A549 (cell line): Measurements from ENCODE around the gene KIAA0753. TPM values are rescaled to one million over a fixed set of nuclear protein-coding genes. Genes with fewer than 3 reads are reported as not detected.
"Not testable (repeated sequence)": the region's sequence is repeated elsewhere in the genome, so short reads cannot be mapped to it uniquely, and the experiment has no call there.

Experiments used
- ATAC-seq, 2 experiments: fragments of 200-7000 bp in 1 of 2; fragments of >200 bp in 1 of 2; cut with Nextera tagmentation in 1 of 2; cut with Tn5 transposase in 1 of 2; 3 replicates each; pipeline versions ENCODE4 v1.8.0 to v1.9.1; 2018 to 2020; ENCODE audit warnings: mild to moderate bottlenecking in 1 of 2, moderate library complexity in 1 of 2
- CTCF ChIA-PET: fragments of 300-600 bp; sonication (Branson Sonifier 250); formaldehyde crosslinking; extraction: SDS; loops from one replicate; lab custom pipeline; 2021; ENCODE audit warnings: antibody characterized with exemption, inconsistent platforms; lab: Yijun Ruan, JAX
- POLR2A ChIA-PET: fragments of 350-600 bp; formaldehyde crosslinking; extraction: SDS; loops from one replicate; lab custom pipeline; 2021; ENCODE audit warnings: antibody characterized with exemption, inconsistent platforms; lab: Yijun Ruan, JAX
- DNase-seq, 2 experiments: peaks; one replicate each; pipeline versions ENCODE4 v3.0.0 to v3.0.0-alpha.2; 2011 to 2016; ENCODE audit warnings: low read depth in 1 of 2, low spot score in 1 of 2
- FAIRE-seq: peaks from 2 replicates; lab custom pipeline; 2011; peaks lifted over from hg19 to GRCh38; lab: Jason Lieb, UNC
- H3K27ac ChIP-seq, 2 experiments: fragments of >200 bp; sonication (Bioruptor Twin); formaldehyde crosslinking; 3 replicates each; pipeline ENCODE4 v1.5.1; 2016 to 2017
- H3K4me1 ChIP-seq: fragments of >200 bp; sonication (Bioruptor Twin); formaldehyde crosslinking; 3 replicates; pipeline ENCODE4 v1.6.1; 2016
- H3K4me2 ChIP-seq: fragments of >200 bp; sonication (Bioruptor Twin); formaldehyde crosslinking; 3 replicates; pipeline ENCODE4 v1.6.1; 2016
- H3K4me3 ChIP-seq: fragments of >200 bp; sonication (Bioruptor Twin); formaldehyde crosslinking; 3 replicates; pipeline ENCODE4 v1.5.1; 2016
- H3K9me3 ChIP-seq: fragments of >200 bp; sonication (Bioruptor Twin); formaldehyde crosslinking; 3 replicates; pipeline ENCODE4 v1.6.1; 2016
- BHLHE40 ChIP-seq: IDR thresholded peaks from 2 replicates; pipeline ENCODE4 v1.6.1; 2012; ENCODE audit warnings: low read depth, low read length, inconsistent platforms
- CHD2 ChIP-seq: fragments of 150-350 bp; IDR thresholded peaks from 2 replicates; pipeline ENCODE4 v1.6.1; 2014; ENCODE audit warnings: low read length; ENCODE audit not compliant: partially characterized antibody
- EHMT2 ChIP-seq: fragments of 200-600 bp; sonication (generic); IDR thresholded peaks from 2 replicates; pipeline ENCODE4 v1.6.1; 2016; ENCODE audit warnings: antibody characterized with exemption, low read depth, mild to moderate bottlenecking, moderate library complexity
- EP300 ChIP-seq, 2 experiments: fragments of >200 bp; sonication (Bioruptor Twin); formaldehyde crosslinking; IDR thresholded peaks; 2 replicates in 1 of 2; 3 replicates in 1 of 2; pipeline ENCODE4 v1.6.1; 2016 to 2017
- GATA3 ChIP-seq: IDR thresholded peaks from 2 replicates; pipeline ENCODE4 v1.6.1; 2012; ENCODE audit warnings: borderline replicate concordance
- HEYL ChIP-seq: fragments of 250-450 bp; sonication (Bioruptor Pico); IDR thresholded peaks from 2 replicates; pipeline ENCODE4 v1.8.0; 2021; ENCODE audit warnings: mild to moderate bottlenecking, moderate library complexity
- HOXB13 ChIP-seq: fragments of 250-450 bp; sonication (Bioruptor Pico); IDR thresholded peaks from 2 replicates; pipeline ENCODE4 v1.5.0; 2020; ENCODE audit warnings: low read depth, mild to moderate bottlenecking, moderate library complexity
- KDM1A ChIP-seq: fragments of 200-600 bp; sonication (generic); IDR thresholded peaks from 2 replicates; pipeline ENCODE4 v1.6.1; 2016; ENCODE audit warnings: low read depth, mild to moderate bottlenecking
- MAFK ChIP-seq: fragments of 450-650 bp; IDR thresholded peaks from 2 replicates; pipeline ENCODE4 v1.6.1; 2014; ENCODE audit not compliant: partially characterized antibody
- POLR2AphosphoS2 ChIP-seq: conservative IDR thresholded peaks from 2 replicates; pipeline ENCODE4 v1.6.1; 2012; ENCODE audit warnings: low read length, improper control_type of control experiment, inconsistent platforms
- ZNF302 ChIP-seq: fragments of 250-450 bp; sonication (Bioruptor Pico); IDR thresholded peaks from 2 replicates; pipeline ENCODE4 v1.9.0; 2021; ENCODE audit warnings: inconsistent platforms, mild to moderate bottlenecking, moderate library complexity
- WGBS: methylation state at CpG from one replicate; pipeline ENCODE4 v1.1.6; 2017; ENCODE audit errors: missing lambda C conversion rate; 5-methylcytosine and 5-hydroxymethylcytosine counted together
- polyA plus RNA-seq, 4 experiments: library from polyadenylated mRNA; depleted of rRNA in 3 of 4; stranded (reverse); fragments of >200 nt; fragmentation: RNase III in 1 of 4; extraction: RNeasy Plus Mini Kit Qiagen cat#74134 plus additional on column Dnase treatment in 1 of 4; gene quantifications; 2 replicates in 3 of 4; 3 replicates in 1 of 4; pipeline ENCODE4 v1.2.3, GENCODE V29; 2011 to 2017
- TF ChIP-seq, protein P1 (sequence below): IDR thresholded peaks from 2 replicates; pipeline ENCODE4 v1.6.1; 2012
- TF ChIP-seq, protein P2 (sequence below): fragments of >200 bp; sonication (Bioruptor Twin); formaldehyde crosslinking; IDR thresholded peaks from 2 replicates; pipeline ENCODE4 v1.6.1; 2016
- TF ChIP-seq, protein P3 (sequence below): fragments of 150-350 bp; IDR thresholded peaks from 2 replicates; pipeline ENCODE4 v1.6.1; 2014; ENCODE audit warnings: low read depth, mild to moderate bottlenecking, low read length

KIAA0753 gene
- polyA plus RNA-seq, 2 of the 4 experiments (the other 2 are of a cell fraction): 13.6 to 15.2 TPM

- FAIRE-seq: no peak
- no peak for DNase-seq
- no peak overlapping the region for H3K4me2 ChIP-seq
Measured at GRCh38 chr17:6574687-6575595, 65.6 kb downstream of the KIAA0753 start.

DNA sequence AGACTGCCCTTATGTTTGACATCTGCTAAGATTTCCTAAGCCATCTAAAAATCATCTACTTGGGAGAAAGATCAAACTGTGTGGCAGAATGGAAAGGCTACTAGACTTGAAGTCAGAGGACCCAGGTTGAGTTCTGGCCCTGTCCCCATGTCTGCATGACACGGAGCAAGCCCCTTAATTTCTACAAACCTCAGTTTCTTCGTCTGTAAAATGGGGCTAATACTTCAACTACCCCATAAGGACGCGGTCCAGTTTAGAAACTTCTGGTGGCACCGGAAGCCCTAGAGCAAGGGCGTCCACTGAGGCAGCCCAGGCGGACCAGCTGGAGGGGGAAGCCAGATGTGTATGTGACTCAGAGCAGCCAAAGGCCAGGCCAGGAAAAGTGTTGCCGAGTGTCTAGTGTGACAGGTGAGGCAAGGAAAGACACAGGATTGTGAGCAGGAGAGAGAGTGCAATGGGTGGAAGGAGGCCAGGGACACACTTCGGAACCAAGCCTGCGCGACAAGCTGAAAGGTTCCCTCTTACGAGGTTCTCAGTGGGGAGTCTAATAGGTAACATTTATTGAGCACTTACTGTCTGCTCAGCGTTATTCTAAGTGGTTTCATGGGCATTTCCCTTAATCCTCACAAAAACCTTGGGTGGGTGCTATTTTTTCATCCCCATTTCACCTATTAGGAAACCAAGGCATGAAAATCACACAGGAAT lies 66.4 kb downstream of the KIAA0753 start:
- no peak overlapping the region for H3K4me3 ChIP-seq
- FAIRE-seq: no peak
- no peak for TF ChIP-seq HOXB13 (CRISPR knock-in tag)
- peak; percentile 74 for TF ChIP-seq MAFK
- TF ChIP-seq, all 56 proteins: peak for 1
- WGBS: 85% methylated on average over 13 of the region's 13 CpGs
- ChIA-PET POLR2A (interaction anchor here (0.6 kb wide), 1 partner anchor 67 kb away, joined by 6 read pairs; no protein-coding TSS in a partner anchor), CTCF (interaction anchor here (1.5 to 7.9 kb wide), 2 partner anchors 9 to 102 kb away, joined by 3 to 46 read pairs; no protein-coding TSS in a partner anchor)
- Histone ChIP-seq H3K4me1 (0 out of 3 replicates have a peak, but pooled peaks cover 5% of the 10 kb centered on the region), H3K4me2 (no peak overlapping the region), H3K9me3 (no peaks in the 10 kb centered on the region), H3K27ac (no peak overlapping the region)
- no peak for DNase-seq
- ATAC-seq: no peak

More at GRCh38 chr17:6574687-6575595, 65.6 kb downstream of the KIAA0753 start:
- Histone ChIP-seq H3K4me3 (no peak overlapping the region), H3K4me1 (no peaks in the 10 kb centered on the region), H3K27ac (no peak overlapping the region), H3K9me3 (no peaks in the 10 kb centered on the region)
- TF ChIP-seq HOXB13 (CRISPR knock-in tag) (no peak), GATA3 (no peak), BHLHE40 (no peak), KDM1A (no peak), CHD2 (no peak), HEYL (no peak), ZNF302 (CRISPR knock-in tag) (no peak), EP300 (IDR thresholded peaks at IDR 0.05) (no peak), EHMT2 (no peak)
- WGBS: 91% methylated on average over 23 of the region's 23 CpGs
- peak in 1 of 2 experiments; percentile 28; a peak in 1 of 6 replicates for ATAC-seq
- POLR2A ChIA-PET: interaction anchor here (0.6 kb wide), 1 partner anchor 68 kb away, joined by 6 read pairs; no protein-coding TSS in a partner anchor
- CTCF ChIA-PET: interaction anchor here (7.9 kb wide), 1 partner anchor 102 kb away, joined by 46 read pairs; no protein-coding TSS in a partner anchor

DNA sequence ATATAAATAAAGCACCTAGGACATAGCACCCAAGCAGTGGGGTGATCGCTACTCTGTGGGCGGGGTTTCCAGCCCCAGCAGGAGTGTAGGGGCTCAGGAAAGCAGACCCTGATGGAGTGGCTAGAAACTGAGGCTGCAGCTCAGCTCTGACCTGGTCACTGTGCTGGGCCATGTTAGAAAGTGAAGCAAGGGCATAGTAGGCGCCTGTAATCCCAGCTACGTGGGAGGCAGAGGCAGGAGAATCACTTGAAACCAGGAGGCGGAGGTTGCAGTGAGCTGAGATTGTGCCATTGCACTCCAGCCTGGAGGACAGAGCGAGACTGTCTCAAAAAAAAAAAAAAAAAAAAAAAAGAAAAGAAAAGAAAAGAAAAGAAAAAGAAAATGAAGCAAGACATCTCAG lies 67.0 kb downstream of the KIAA0753 start:
- WGBS: 96% methylated on average over 6 of the region's 6 CpGs
- H3K4me2 ChIP-seq, FAIRE-seq, DNase-seq, POLR2A ChIA-PET, H3K4me1 ChIP-seq, H3K9me3 ChIP-seq, H3K4me3 ChIP-seq, ATAC-seq, H3K27ac ChIP-seq: not testable (repeated sequence)
- CTCF ChIA-PET: interaction anchor here (1.0 to 7.9 kb wide), 3 partner anchors 10 to 101 kb away, joined by 3 to 46 read pairs (median 3); no protein-coding TSS in a partner anchor

GRCh38 chr17:6572972-6573370 lies 67.5 kb downstream of the KIAA0753 start:
- Histone ChIP-seq H3K4me3 (no peak overlapping the region), H3K27ac (no peak overlapping the region), H3K4me2 (no peak overlapping the region), H3K4me1 (0 out of 3 replicates have a peak, but pooled peaks cover 5% of the 10 kb centered on the region), H3K9me3 (no peaks in the 10 kb centered on the region)
- no peak for DNase-seq
- no peak for FAIRE-seq
- no peak for TF ChIP-seq GATA3
- no peak for TF ChIP-seq KDM1A
- no peak for TF ChIP-seq POLR2AphosphoS2
- ATAC-seq: no peak; a peak in 2 of 6 replicates
- POLR2A ChIA-PET: no interaction called here
- 90% methylated on average over 5 of the region's 8 CpGs for WGBS
- CTCF ChIA-PET: interaction anchor here (1.0 to 7.9 kb wide), 4 partner anchors 11 to 100 kb away, joined by 3 to 46 read pairs (median 3); no protein-coding TSS in a partner anchor

DNA sequence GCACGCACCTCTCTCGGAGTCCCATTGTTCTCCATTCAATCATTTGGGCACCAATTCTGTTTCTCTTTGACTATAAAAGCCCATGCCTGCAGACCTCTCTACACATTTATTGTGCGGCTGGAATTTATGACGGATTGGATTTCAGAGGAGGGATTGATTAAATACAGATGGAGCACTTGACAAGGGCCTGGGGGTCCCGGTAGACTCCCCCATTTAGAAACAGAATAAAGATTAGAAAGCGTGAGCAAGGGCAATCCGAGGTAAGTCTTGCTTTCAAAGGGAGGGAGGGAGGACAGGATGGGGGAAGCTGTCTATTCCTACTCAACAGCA lies 69.1 kb downstream of the KIAA0753 start:
- DNase-seq (no peak), FAIRE-seq (no peak), ATAC-seq (no peak)
- TF ChIP-seq, protein P1, sequence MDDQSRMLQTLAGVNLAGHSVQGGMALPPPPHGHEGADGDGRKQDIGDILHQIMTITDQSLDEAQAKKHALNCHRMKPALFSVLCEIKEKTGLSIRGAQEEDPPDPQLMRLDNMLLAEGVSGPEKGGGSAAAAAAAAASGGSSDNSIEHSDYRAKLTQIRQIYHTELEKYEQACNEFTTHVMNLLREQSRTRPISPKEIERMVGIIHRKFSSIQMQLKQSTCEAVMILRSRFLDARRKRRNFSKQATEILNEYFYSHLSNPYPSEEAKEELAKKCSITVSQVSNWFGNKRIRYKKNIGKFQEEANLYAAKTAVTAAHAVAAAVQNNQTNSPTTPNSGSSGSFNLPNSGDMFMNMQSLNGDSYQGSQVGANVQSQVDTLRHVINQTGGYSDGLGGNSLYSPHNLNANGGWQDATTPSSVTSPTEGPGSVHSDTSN: no peak
- TF ChIP-seq, protein P2, sequence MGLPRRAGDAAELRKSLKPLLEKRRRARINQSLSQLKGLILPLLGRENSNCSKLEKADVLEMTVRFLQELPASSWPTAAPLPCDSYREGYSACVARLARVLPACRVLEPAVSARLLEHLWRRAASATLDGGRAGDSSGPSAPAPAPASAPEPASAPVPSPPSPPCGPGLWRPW: no peak
- TF ChIP-seq, protein P3, sequence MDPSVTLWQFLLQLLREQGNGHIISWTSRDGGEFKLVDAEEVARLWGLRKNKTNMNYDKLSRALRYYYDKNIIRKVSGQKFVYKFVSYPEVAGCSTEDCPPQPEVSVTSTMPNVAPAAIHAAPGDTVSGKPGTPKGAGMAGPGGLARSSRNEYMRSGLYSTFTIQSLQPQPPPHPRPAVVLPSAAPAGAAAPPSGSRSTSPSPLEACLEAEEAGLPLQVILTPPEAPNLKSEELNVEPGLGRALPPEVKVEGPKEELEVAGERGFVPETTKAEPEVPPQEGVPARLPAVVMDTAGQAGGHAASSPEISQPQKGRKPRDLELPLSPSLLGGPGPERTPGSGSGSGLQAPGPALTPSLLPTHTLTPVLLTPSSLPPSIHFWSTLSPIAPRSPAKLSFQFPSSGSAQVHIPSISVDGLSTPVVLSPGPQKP: no peak
- H3K4me1 ChIP-seq: 0 out of 3 replicates have a peak, but pooled peaks cover 8% of the 10 kb centered on the region
- no peak overlapping the region for H3K4me2 ChIP-seq
- 81% methylated on average over 7 of the region's 7 CpGs for WGBS
- ChIA-PET CTCF (interaction anchor here (7.9 kb wide), 1 partner anchor 99 kb away, joined by 46 read pairs; no protein-coding TSS in a partner anchor), POLR2A (no interaction called here)
- H3K4me3 ChIP-seq: no peak overlapping the region
- H3K9me3 ChIP-seq: no peaks in the 10 kb centered on the region
- H3K27ac ChIP-seq: no peak overlapping the region
